GM23338 (cell line): Measurements from ENCODE around the gene JAM3. TPM values are rescaled to one million over a fixed set of nuclear protein-coding genes. Genes with fewer than 3 reads are reported as not detected.

Experiments used
- ATAC-seq: fragments of 200-7000 bp; cut with Tn5 transposase; 3 replicates; pipeline ENCODE4 v1.9.1; 2020
- DNase-seq: peaks from one replicate; pipeline ENCODE4 v3.0.0-alpha.2; 2015; ENCODE audit warnings: low spot score
- H2AFZ ChIP-seq: fragments of 200-600 bp; sonication (generic); 2 replicates; pipeline ENCODE4 v1.8.0; 2016; ENCODE audit warnings: antibody characterized with exemption, mild to moderate bottlenecking, moderate library complexity
- H3F3A ChIP-seq: fragments of 200-600 bp; sonication (generic); replicated peaks from 2 replicates; pipeline ENCODE4 v1.8.0; 2017; ENCODE audit warnings: antibody characterized with exemption, mixed run types, low read depth
- H3K27ac ChIP-seq: fragments of 200-600 bp; sonication (generic); 2 replicates; pipeline ENCODE4 v1.6.1; 2016; ENCODE audit warnings: low read depth
- H3K27me3 ChIP-seq: fragments of 200-600 bp; sonication (generic); 2 replicates; pipeline ENCODE4 v1.8.0; 2016; ENCODE audit warnings: mild to moderate bottlenecking, mixed run types, moderate library complexity; ENCODE audit not compliant: insufficient read depth
- H3K36me3 ChIP-seq: fragments of 200-600 bp; sonication (generic); 2 replicates; pipeline ENCODE4 v1.8.0; 2016; ENCODE audit warnings: mild to moderate bottlenecking; ENCODE audit not compliant: insufficient read depth
- H3K4me1 ChIP-seq: fragments of 200-600 bp; sonication (generic); 2 replicates; pipeline ENCODE4 v1.8.0; 2016; ENCODE audit warnings: mild to moderate bottlenecking, moderate library complexity; ENCODE audit not compliant: insufficient read depth
- H3K4me2 ChIP-seq: fragments of 200-600 bp; sonication (generic); 2 replicates; pipeline ENCODE4 v1.7.1; 2017; ENCODE audit warnings: mixed run types
- H3K4me3 ChIP-seq: fragments of 200-600 bp; sonication (generic); 2 replicates; pipeline ENCODE4 v1.6.1; 2016; ENCODE audit warnings: mixed run types
- H3K79me2 ChIP-seq: fragments of 200-600 bp; sonication (generic); replicated peaks from 2 replicates; pipeline ENCODE4 v1.8.0; 2017; ENCODE audit warnings: mild to moderate bottlenecking; ENCODE audit not compliant: insufficient read depth
- H3K9me2 ChIP-seq: fragments of 200-600 bp; sonication (generic); 2 replicates; pipeline ENCODE4 v1.8.0; 2017; ENCODE audit not compliant: insufficient read depth
- H4K20me1 ChIP-seq: fragments of 200-600 bp; sonication (generic); replicated peaks from 2 replicates; pipeline ENCODE4 v1.8.0; 2017; ENCODE audit warnings: mild to moderate bottlenecking; ENCODE audit not compliant: insufficient read depth
- H3K27ac Mint-ChIP-seq: 2 replicates; pipeline ENCODE4 v1.8.0; 2020; ENCODE audit warnings: inconsistent platforms, mild to moderate bottlenecking, moderate library complexity, mixed read lengths
- H3K27me3 Mint-ChIP-seq: 3 replicates; pipeline ENCODE4 v1.8.0; 2022; ENCODE audit warnings: low read depth, mild to moderate bottlenecking, moderate library complexity, mixed read lengths, inconsistent platforms; ENCODE audit not compliant: insufficient read depth, poor library complexity
- H3K36me3 Mint-ChIP-seq: 3 replicates; pipeline ENCODE4 v1.8.0; 2021; ENCODE audit warnings: low read depth, mild to moderate bottlenecking, inconsistent platforms, moderate library complexity, mixed read lengths
- H3K4me1 Mint-ChIP-seq: 3 replicates; pipeline ENCODE4 v1.8.0; 2020; ENCODE audit warnings: mild to moderate bottlenecking, inconsistent platforms, mixed read lengths
- H3K4me3 Mint-ChIP-seq: 3 replicates; pipeline ENCODE4 v1.8.0; 2021; ENCODE audit warnings: moderate library complexity, mild to moderate bottlenecking, inconsistent platforms, mixed read lengths
- H3K9me3 Mint-ChIP-seq: 3 replicates; pipeline ENCODE4 v1.8.0; 2020; ENCODE audit warnings: moderate library complexity, mild to moderate bottlenecking, inconsistent platforms, mixed read lengths
- CREB1 ChIP-seq: fragments of 250-450 bp; sonication (Bioruptor Pico); IDR thresholded peaks from 2 replicates; pipeline ENCODE4 v1.5.0; 2020; ENCODE audit warnings: low read depth, mild to moderate bottlenecking, moderate library complexity
- CTCF ChIP-seq, 2 experiments: fragments of 200-600 bp in 1 of 2; sonication (generic) in 1 of 2; conservative IDR thresholded peaks; 2 replicates each; pipeline versions ENCODE4 v1.5.1 to v1.6.1; 2016 to 2017; ENCODE audit warnings: antibody characterized with exemption in 2 of 2, low read depth in 2 of 2, mild to moderate bottlenecking in 2 of 2, moderate library complexity in 1 of 2
- ETS1 ChIP-seq: IDR thresholded peaks from 2 replicates; pipeline ENCODE4 v1.6.1; 2016; ENCODE audit warnings: antibody characterized with exemption
- EZH2 ChIP-seq: fragments of 200-600 bp; sonication (generic); IDR thresholded peaks from one replicate; pipeline ENCODE4 v1.8.0; 2017; ENCODE audit warnings: antibody characterized with exemption, mild to moderate bottlenecking, low read depth; ENCODE audit not compliant: unreplicated experiment
- EZH2phosphoT487 ChIP-seq: fragments of 200-600 bp; sonication (generic); IDR thresholded peaks from one replicate; pipeline ENCODE4 v1.8.1; 2018; ENCODE audit warnings: antibody characterized with exemption; ENCODE audit not compliant: unreplicated experiment
- JUNB ChIP-seq: IDR thresholded peaks from one replicate; pipeline ENCODE4 v1.6.1; 2016; ENCODE audit warnings: antibody characterized with exemption; ENCODE audit not compliant: unreplicated experiment
- NANOG ChIP-seq: IDR thresholded peaks from 2 replicates; pipeline ENCODE4 v1.6.1; 2016; ENCODE audit warnings: antibody characterized with exemption, borderline replicate concordance
- POLR2AphosphoS5 ChIP-seq: IDR thresholded peaks from 2 replicates; pipeline ENCODE4 v1.6.1; 2016; ENCODE audit warnings: antibody characterized with exemption, low read depth
- REST ChIP-seq: IDR thresholded peaks from one replicate; pipeline ENCODE4 v1.6.1; 2018; ENCODE audit warnings: antibody characterized with exemption; ENCODE audit not compliant: unreplicated experiment
- STAT1 ChIP-seq: IDR thresholded peaks from one replicate; pipeline ENCODE4 v1.6.1; 2016; ENCODE audit warnings: antibody characterized with exemption; ENCODE audit not compliant: unreplicated experiment
- ZNF114 ChIP-seq: fragments of 250-450 bp; sonication (Bioruptor Pico); IDR thresholded peaks from 2 replicates; pipeline ENCODE4 v1.5.0; 2020; ENCODE audit warnings: mild to moderate bottlenecking, moderate library complexity
- ZNF331 ChIP-seq: fragments of 250-450 bp; sonication (Bioruptor Pico); IDR thresholded peaks from 2 replicates; pipeline ENCODE4 v1.5.0; 2020; ENCODE audit warnings: low read depth, mild to moderate bottlenecking, moderate library complexity
- ZNF462 ChIP-seq: fragments of 250-450 bp; sonication (Bioruptor Pico); IDR thresholded peaks from 2 replicates; pipeline ENCODE4 v1.5.0; 2020; ENCODE audit warnings: mild to moderate bottlenecking, moderate library complexity
- polyA plus RNA-seq: library from polyadenylated mRNA; unstranded; fragments of >200 nt; fragmentation: Nextera tagmentation; extraction: Ambion mirVana; gene quantifications from 2 replicates; pipeline ENCODE4 v1.2.1, GENCODE V29; 2016
- total RNA-seq: library from RNA; depleted of rRNA; stranded (reverse); fragments of >200 nt; shearing (Covaris generic); gene quantifications from 2 replicates; pipeline ENCODE4 v1.2.3, GENCODE V29; 2014

Gene JAM3
- total and polyA plus RNA-seq, 2 experiments from 2014 or later: 14.1 to 41.5 TPM

- no peak overlapping the region for H3K27ac ChIP-seq
Measured at GRCh38 chr11:134026655-134027343, 42.1 kb upstream of the JAM3 start.

More at GRCh38 chr11:134026655-134027343, 42.1 kb upstream of the JAM3 start:
- no peaks in the 10 kb centered on the region for H3K36me3 ChIP-seq
- Mint-ChIP-seq H3K27me3 (peaks cover 13% of the 10 kb centered on the region), H3K4me1 (peaks cover 22% of the 10 kb centered on the region), H3K27ac (no peak overlapping the region), H3K9me3 (no peaks in the 10 kb centered on the region), H3K4me3 (no peak overlapping the region), H3K36me3 (no peaks in the 10 kb centered on the region)
- H3K4me3 ChIP-seq: no peak overlapping the region
- H3K79me2 ChIP-seq: no peaks in the 10 kb centered on the region
- DNase-seq (peak; percentile 45), ATAC-seq (peak; percentile 77)
- no peaks in the 10 kb centered on the region for H3F3A ChIP-seq
- TF ChIP-seq ZNF114: no peak
- no peak for TF ChIP-seq NANOG
- TF ChIP-seq ETS1: no peak
- no peak for TF ChIP-seq STAT1
- TF ChIP-seq EZH2: no peak
- no peak for TF ChIP-seq REST
- no peak for TF ChIP-seq EZH2phosphoT487
- no peak for TF ChIP-seq ZNF331 (CRISPR knock-in tag)
- TF ChIP-seq CTCF (conservative IDR thresholded peaks at IDR 0.05; ENCODE audit: low read depth in 2 of 2): no peak
- TF ChIP-seq JUNB: no peak
- TF ChIP-seq POLR2AphosphoS5: no peak
- TF ChIP-seq ZNF462 (CRISPR knock-in tag): no peak
- TF ChIP-seq CREB1: no peak
- no peak overlapping the region for H3K4me2 ChIP-seq
- H2AFZ ChIP-seq: no peak overlapping the region
- peaks cover 4% of the 10 kb centered on the region; the same call in 1 of the 2 replicates for H3K4me1 ChIP-seq
- no peaks in the 10 kb centered on the region; the same call in 1 of the 2 replicates for H4K20me1 ChIP-seq
- H3K9me2 ChIP-seq: no peaks in the 10 kb centered on the region
- no peaks in the 10 kb centered on the region; the same call in 1 of the 2 replicates for H3K27me3 ChIP-seq
